Neural progenitor cell (in vitro differentiated cells): ENCODE results near the gene STK4. TPM values are rescaled to one million over a fixed set of nuclear protein-coding genes. Genes with fewer than 3 reads are reported as not detected.

Experiments used
- DNase-seq: peaks from one replicate; pipeline ENCODE4 v3.0.0-alpha.2; 2016; ENCODE audit warnings: low spot score
- H2AFZ ChIP-seq: fragments of 200-600 bp; sonication (generic); replicated peaks from 2 replicates; pipeline ENCODE4 v1.6.1; 2016; ENCODE audit warnings: antibody characterized with exemption
- H3F3A ChIP-seq: fragments of 200-600 bp; sonication (generic); 2 replicates; pipeline ENCODE4 v1.6.1; 2016; ENCODE audit warnings: antibody characterized with exemption, low read depth
- H3K27ac ChIP-seq: fragments of 200-600 bp; sonication (generic); 2 replicates; pipeline ENCODE4 v1.5.1; 2016; ENCODE audit warnings: mild to moderate bottlenecking
- H3K27me3 ChIP-seq: fragments of 200-600 bp; sonication (generic); 2 replicates; pipeline ENCODE4 v1.6.1; 2016; ENCODE audit warnings: mild to moderate bottlenecking, moderate library complexity
- H3K36me3 ChIP-seq: fragments of 200-600 bp; sonication (generic); 2 replicates; pipeline ENCODE4 v1.5.1; 2016
- H3K4me1 ChIP-seq: fragments of 200-600 bp; sonication (generic); 2 replicates; pipeline ENCODE4 v1.6.1; 2016; ENCODE audit warnings: mixed run types
- H3K4me2 ChIP-seq: fragments of 200-600 bp; sonication (generic); 2 replicates; pipeline ENCODE4 v1.6.1; 2016
- H3K4me3 ChIP-seq: fragments of 200-600 bp; sonication (generic); 2 replicates; pipeline ENCODE4 v1.5.1; 2016
- H3K79me2 ChIP-seq: fragments of 200-600 bp; sonication (generic); 2 replicates; pipeline ENCODE4 v1.6.1; 2016; ENCODE audit warnings: low read depth
- H3K9ac ChIP-seq: fragments of 200-600 bp; sonication (generic); 2 replicates; pipeline ENCODE4 v1.6.1; 2016
- H3K9me3 ChIP-seq: fragments of 200-600 bp; sonication (generic); 2 replicates; pipeline ENCODE4 v1.5.1; 2016; ENCODE audit warnings: low read depth
- H4K20me1 ChIP-seq: fragments of 200-600 bp; sonication (generic); 2 replicates; pipeline ENCODE4 v1.6.1; 2016; ENCODE audit warnings: low read depth
- H3K27ac Mint-ChIP-seq: 3 replicates; pipeline ENCODE4 v1.8.0; 2021; ENCODE audit warnings: mixed read lengths
- H3K27me3 Mint-ChIP-seq: 2 replicates; pipeline ENCODE4 v1.8.0; 2022; ENCODE audit warnings: low read depth, mild to moderate bottlenecking, inconsistent platforms, moderate library complexity, mixed read lengths; ENCODE audit not compliant: insufficient read depth
- H3K36me3 Mint-ChIP-seq: 3 replicates; pipeline ENCODE4 v1.8.0; 2021; ENCODE audit warnings: mixed read lengths
- H3K4me1 Mint-ChIP-seq: 3 replicates; pipeline ENCODE4 v1.8.0; 2021; ENCODE audit warnings: mixed read lengths
- H3K4me3 Mint-ChIP-seq: 3 replicates; pipeline ENCODE4 v1.8.0; 2021; ENCODE audit warnings: mild to moderate bottlenecking, moderate library complexity, mixed read lengths
- H3K9me3 Mint-ChIP-seq: 3 replicates; pipeline ENCODE4 v1.8.0; 2020; ENCODE audit warnings: mixed read lengths
- CTCF ChIP-seq: fragments of 200-600 bp; sonication (generic); IDR thresholded peaks from 2 replicates; pipeline ENCODE4 v1.5.1; 2017; ENCODE audit warnings: antibody characterized with exemption, mild to moderate bottlenecking
- EZH2 ChIP-seq: fragments of 200-600 bp; sonication (generic); IDR thresholded peaks from 2 replicates; pipeline ENCODE4 v1.6.1; 2017; ENCODE audit warnings: antibody characterized with exemption, mild to moderate bottlenecking, moderate library complexity
- EZH2phosphoT487 ChIP-seq: fragments of 200-600 bp; sonication (generic); IDR thresholded peaks from 2 replicates; pipeline ENCODE4 v1.6.1; 2017; ENCODE audit warnings: antibody characterized with exemption
- total RNA-seq: library from RNA; depleted of rRNA; stranded (reverse); fragments of >200 nt; gene quantifications from 2 replicates; pipeline ENCODE4 v1.2.3, GENCODE V29; 2015; ENCODE audit warnings: low replicate concordance

Gene STK4
- total RNA-seq, 1 donor from 2014 or later: 46.1 TPM

- no peak for DNase-seq
- Histone ChIP-seq H3K9ac (no peak overlapping the region), H4K20me1 (no peaks in the 10 kb centered on the region), H3K4me2 (no peak overlapping the region), H3K4me1 (no peaks in the 10 kb centered on the region), H3K36me3 (no peaks in the 10 kb centered on the region), H3K9me3 (no peaks in the 10 kb centered on the region), H3K79me2 (no peaks in the 10 kb centered on the region), H3K4me3 (no peak overlapping the region), H3F3A (no peaks in the 10 kb centered on the region), H3K27ac (no peak overlapping the region), H2AFZ (no peak overlapping the region), H3K27me3 (no peaks in the 10 kb centered on the region)
- no peak overlapping the region for H3K4me3 Mint-ChIP-seq
- no peak overlapping the region for H3K27ac Mint-ChIP-seq
- TF ChIP-seq EZH2 (no peak), CTCF (no peak), EZH2phosphoT487 (no peak)
- H3K27me3 Mint-ChIP-seq: peaks cover 6% of the 10 kb centered on the region
- H3K9me3 Mint-ChIP-seq: peaks cover 10% of the 10 kb centered on the region
- H3K36me3 Mint-ChIP-seq: peaks cover 22% of the 10 kb centered on the region
- H3K4me1 Mint-ChIP-seq: no peaks in the 10 kb centered on the region
Observed at GRCh38 chr20:45085867-45086266, 119.6 kb downstream of the STK4 start.

DNA sequence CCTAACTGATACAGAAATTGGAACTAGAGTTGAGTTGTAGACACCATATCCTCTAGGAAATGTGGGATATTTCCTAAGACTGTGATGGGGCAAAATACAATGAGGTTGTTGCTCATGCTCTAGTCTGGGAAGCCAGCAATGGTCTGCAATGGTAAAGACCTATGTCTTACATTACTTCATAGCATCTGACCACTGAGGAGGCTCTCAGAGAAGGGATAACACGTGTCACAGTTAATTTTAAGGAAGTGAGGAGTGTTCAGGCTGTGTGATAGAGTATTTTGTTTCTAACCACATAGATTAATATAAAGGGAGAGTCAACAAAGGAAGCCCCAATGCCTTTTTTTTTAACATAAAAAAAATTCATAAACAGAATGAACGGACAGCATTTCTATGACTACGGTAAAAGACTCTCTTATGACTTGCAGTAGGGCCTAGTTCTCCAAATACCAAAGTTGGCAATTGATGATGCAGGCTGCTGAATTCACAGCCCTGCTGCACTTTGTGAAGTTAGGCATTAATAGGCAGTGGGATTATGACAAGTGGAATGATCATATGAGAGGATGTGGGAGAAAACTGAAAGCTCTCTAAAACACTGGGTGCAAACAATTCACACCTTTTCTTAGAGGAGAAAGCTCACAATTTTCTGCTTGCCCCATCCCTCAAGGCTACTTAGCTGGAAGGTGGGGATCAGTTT is 120.9 kb downstream of the STK4 start:
- no peaks in the 10 kb centered on the region for H3K4me1 Mint-ChIP-seq
- no peak overlapping the region for H2AFZ ChIP-seq
- no peak overlapping the region for H3K27ac ChIP-seq
- H3K9ac ChIP-seq: no peak overlapping the region
- H3K36me3 ChIP-seq: no peaks in the 10 kb centered on the region
- no peak overlapping the region for H3K4me2 ChIP-seq
- H3K9me3 Mint-ChIP-seq: peaks cover 5% of the 10 kb centered on the region
- no peak overlapping the region for H3K27ac Mint-ChIP-seq
- H3K27me3 ChIP-seq: no peaks in the 10 kb centered on the region
- no peaks in the 10 kb centered on the region for H3K4me1 ChIP-seq
- no peaks in the 10 kb centered on the region for H3K79me2 ChIP-seq
- no peaks in the 10 kb centered on the region for H3K9me3 ChIP-seq
- H3F3A ChIP-seq: no peaks in the 10 kb centered on the region
- H3K27me3 Mint-ChIP-seq: peaks cover 6% of the 10 kb centered on the region
- no peak for TF ChIP-seq EZH2
- no peak for TF ChIP-seq EZH2phosphoT487
- TF ChIP-seq CTCF: no peak
- H3K4me3 Mint-ChIP-seq: no peak overlapping the region
- DNase-seq: no peak
- peaks cover 13% of the 10 kb centered on the region for H3K36me3 Mint-ChIP-seq
- no peak overlapping the region for H3K4me3 ChIP-seq
- no peaks in the 10 kb centered on the region for H4K20me1 ChIP-seq

DNA sequence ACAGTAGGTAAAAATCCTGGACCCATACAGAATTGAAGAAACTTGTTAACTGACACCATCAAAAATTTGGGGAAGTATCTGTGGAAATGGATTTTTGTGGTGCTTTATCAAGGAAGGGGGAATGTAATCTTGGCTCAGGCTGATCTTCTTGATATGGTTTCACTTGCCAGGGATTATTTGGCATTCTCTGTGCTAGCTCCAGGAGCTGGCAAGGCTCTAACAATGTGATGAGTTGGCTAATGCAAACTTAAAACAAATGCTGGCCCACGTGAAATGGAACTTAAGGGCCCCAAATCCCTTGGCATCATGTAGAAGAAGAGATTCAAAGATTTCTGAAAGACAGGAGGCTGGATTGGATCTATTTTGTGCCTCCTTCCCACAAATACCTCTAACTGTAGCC is 121.5 kb downstream of the STK4 start:
- Mint-ChIP-seq H3K9me3 (peaks cover 4% of the 10 kb centered on the region), H3K4me1 (no peaks in the 10 kb centered on the region), H3K36me3 (peaks cover 8% of the 10 kb centered on the region), H3K4me3 (no peak overlapping the region), H3K27me3 (peaks cover 6% of the 10 kb centered on the region), H3K27ac (no peak overlapping the region)
- no peaks in the 10 kb centered on the region for H3K79me2 ChIP-seq
- H3K36me3 ChIP-seq: no peaks in the 10 kb centered on the region
- H2AFZ ChIP-seq: no peak overlapping the region
- no peak overlapping the region for H3K4me2 ChIP-seq
- no peak overlapping the region for H3K27ac ChIP-seq
- H3F3A ChIP-seq: no peaks in the 10 kb centered on the region
- H3K4me1 ChIP-seq: no peaks in the 10 kb centered on the region
- TF ChIP-seq EZH2phosphoT487: no peak
- no peak for TF ChIP-seq CTCF
- no peak for TF ChIP-seq EZH2
- H3K9me3 ChIP-seq: no peaks in the 10 kb centered on the region
- no peak overlapping the region for H3K4me3 ChIP-seq
- H3K27me3 ChIP-seq: no peaks in the 10 kb centered on the region
- no peak for DNase-seq
- no peak overlapping the region for H3K9ac ChIP-seq
- H4K20me1 ChIP-seq: no peaks in the 10 kb centered on the region
